Choroid plexus epithelial cell (primary cell): ENCODE results near the gene COL6A1.

Source experiments
- DNase-seq: peaks from one replicate; pipeline ENCODE4 v3.0.0-alpha.2; 2010; ENCODE audit warnings: low read depth
- H3K4me3 ChIP-seq: 2 replicates; pipeline ENCODE4 v1.5.1; 2011; ENCODE audit warnings: low read depth, mild to moderate bottlenecking, control low read depth, low read length, moderate library complexity
- CTCF ChIP-seq: conservative IDR thresholded peaks from 2 replicates; pipeline ENCODE4 v1.5.1; 2011; ENCODE audit warnings: low read depth, mild to moderate bottlenecking, control low read depth, inconsistent platforms, low read length, moderate library complexity

COL6A1 gene

GRCh38 chr21:46011267-46011967, 29.8 kb downstream of the COL6A1 start:
- no peak overlapping the region for H3K4me3 ChIP-seq
- DNase-seq: no peak
- TF ChIP-seq CTCF: no peak

GRCh38 chr21:46012154-46012553, 30.6 kb downstream of the COL6A1 start:
- TF ChIP-seq CTCF: no peak
- DNase-seq: no peak
- H3K4me3 ChIP-seq: no peak overlapping the region

GRCh38 chr21:46014828-46015227, 33.3 kb downstream of the COL6A1 start:
- H3K4me3 ChIP-seq: no peak overlapping the region
- DNase-seq: no peak
- no peak for TF ChIP-seq CTCF

GRCh38 chr21:46017148-46017547, 35.6 kb downstream of the COL6A1 start:
- TF ChIP-seq CTCF: no peak
- no peak overlapping the region for H3K4me3 ChIP-seq
- DNase-seq: no peak

- no peak for DNase-seq
- TF ChIP-seq CTCF: no peak
- no peak overlapping the region for H3K4me3 ChIP-seq
Observed at GRCh38 chr21:46017695-46018094, 36.1 kb downstream of the COL6A1 start.

GRCh38 chr21:46018615-46019014, 37.0 kb downstream of the COL6A1 start:
- TF ChIP-seq CTCF: no peak
- no peak for DNase-seq
- H3K4me3 ChIP-seq: no peak overlapping the region

- no peak for DNase-seq
- TF ChIP-seq CTCF: no peak
- no peak overlapping the region for H3K4me3 ChIP-seq
Observed at GRCh38 chr21:46020581-46020980, 39.0 kb downstream of the COL6A1 start.
